HG03064 (cell line): ENCODE data around the gene SPECC1.
"Not testable (repeated sequence)": the region's sequence is repeated elsewhere in the genome, so short reads cannot be mapped to it uniquely, and the experiment has no call there.

ENCODE experiments used
- ATAC-seq: cut with Tn5 transposase; IDR thresholded peaks from one replicate; pipeline ENCODE4 v1.9.1; 2021; ENCODE audit warnings: low read depth; ENCODE audit not compliant: unreplicated experiment

SPECC1 gene

DNA sequence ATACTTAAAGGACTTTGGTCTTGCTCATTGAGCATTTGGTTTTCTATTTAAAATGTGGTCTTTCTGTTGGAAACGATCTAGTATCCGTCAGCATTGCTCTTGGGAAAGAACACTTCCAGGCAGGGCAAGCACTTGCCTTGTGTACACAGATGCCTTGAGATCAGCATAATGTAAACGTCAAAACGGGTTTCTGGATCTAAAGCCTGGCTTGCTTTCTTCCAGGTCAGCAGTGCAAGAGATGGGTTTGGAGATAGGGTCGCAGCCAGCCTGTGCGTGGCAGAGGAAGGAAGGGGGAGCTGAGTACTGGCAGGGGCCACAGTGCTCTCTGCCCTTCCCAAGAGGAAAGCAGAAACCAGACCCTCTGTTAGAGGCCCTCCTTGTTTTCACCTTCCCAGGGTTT, 282.7 kb downstream of the SPECC1 start:
- ATAC-seq: no peak

DNA sequence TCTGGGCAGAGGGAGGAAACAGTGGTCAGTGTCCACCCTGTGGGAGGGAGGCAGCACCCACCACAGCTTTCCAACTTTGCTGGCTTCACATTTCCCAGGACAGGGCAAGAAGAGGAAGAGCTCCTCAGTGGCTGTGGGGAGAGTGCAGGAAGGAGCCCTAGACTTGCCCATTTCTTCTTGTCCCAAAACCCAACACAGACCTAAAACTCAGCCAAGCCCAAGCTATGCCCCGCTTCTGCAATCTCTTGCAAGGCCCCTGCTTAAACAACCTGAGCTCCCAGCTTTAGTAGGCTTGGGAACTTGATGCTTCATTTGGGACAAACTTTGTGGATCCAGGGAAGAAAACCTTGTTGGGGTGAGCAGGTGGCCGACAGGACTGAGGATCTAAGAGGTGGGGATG, 284.3 kb downstream of the SPECC1 start:
- ATAC-seq: no peak

DNA sequence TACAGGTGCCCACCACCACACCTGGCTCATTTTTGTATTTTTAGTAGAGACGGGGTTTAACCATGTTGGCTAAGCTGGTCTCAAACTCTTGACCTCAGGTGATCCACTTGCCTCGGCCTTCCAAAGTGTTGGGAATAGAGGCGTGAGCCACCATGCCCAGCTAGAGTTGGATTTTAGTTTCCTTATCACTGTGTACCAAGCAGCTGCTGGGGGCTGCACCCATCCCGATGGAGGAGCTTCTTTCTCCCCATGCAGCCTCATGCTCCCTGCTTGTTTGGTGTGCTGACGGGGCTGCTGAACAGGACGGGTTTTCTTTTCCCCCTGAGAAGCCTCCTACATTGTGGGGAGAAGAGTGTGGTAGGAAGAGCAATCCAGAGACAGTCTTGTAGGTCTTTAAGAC, 285.0 kb downstream of the SPECC1 start:
- no peak for ATAC-seq

DNA sequence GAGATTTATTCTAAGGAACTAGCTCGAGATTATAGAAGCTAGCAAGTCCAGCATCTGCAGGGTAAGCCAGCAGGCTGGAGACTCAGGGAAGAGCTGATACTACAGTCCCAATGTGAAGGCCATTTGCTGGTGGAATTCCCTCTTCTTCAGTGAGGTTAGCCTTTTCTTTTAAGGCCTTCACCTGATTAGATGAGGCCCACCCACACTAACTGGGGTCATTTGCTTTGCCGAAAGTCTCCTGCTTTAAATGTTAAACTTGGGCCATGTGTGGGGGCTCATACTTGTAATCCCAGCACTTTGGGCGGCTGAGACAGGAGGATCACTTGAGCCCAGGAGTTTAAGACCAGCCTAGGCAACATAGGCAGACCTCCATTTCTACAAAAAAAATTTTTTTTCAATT, 289.9 kb downstream of the SPECC1 start:
- ATAC-seq: no peak

DNA sequence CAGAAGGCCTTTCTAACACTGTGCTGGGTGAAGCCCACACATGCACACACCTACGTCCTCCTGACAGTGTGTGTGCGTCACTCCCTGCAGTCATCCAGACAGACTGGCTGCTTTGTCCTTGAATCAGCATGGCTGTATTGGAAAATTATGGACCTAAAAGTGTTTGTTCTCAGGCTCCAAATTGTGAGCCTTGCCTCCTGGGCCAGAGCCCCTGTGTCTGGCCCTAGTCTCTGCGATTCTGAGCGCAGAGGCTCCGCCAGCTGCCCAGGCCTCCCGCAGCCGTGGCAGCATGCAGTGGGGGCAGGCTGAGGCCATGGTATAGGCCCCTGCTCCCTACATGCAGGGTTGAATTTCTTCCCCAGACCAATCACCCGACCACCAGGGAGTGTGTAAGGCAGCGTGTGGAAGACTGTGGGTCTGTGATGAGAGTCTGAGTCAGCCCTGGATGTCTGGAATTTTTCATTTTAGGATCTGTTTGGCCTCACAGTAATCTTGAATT, 291.3 kb downstream of the SPECC1 start:
- no peak for ATAC-seq

DNA sequence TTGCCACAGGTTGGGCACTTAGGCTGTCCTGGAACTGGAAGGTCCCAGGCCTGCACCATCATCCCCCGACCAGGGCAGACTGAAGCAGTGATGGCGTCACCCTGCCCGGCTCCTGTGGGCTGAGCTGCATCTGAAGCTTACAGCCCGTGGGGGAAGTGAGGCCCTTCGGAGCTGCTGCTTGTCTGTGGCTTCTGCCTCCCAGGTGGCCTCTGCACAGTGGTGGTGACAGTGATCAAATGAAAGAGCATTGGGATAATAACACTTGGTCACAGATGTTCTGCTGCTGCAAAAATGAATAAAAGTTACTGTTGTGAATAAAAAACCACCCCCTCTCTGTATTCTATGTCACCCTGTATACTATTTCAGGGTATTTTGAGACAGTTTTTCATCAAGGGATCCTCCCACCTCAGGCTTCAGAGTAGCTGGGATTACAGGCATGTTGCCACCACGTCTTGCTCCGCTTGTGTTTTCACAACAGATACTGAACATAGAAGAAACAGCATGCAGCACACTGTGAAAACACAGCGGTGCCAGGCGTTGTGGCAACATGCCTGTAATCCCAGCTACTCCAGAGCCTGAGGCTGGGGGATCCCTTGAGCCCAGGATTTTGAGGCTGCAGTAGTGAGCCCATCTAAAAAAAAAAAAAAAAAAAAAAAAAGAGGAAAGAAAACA, 293.2 kb downstream of the SPECC1 start:
- ATAC-seq: no peak

DNA sequence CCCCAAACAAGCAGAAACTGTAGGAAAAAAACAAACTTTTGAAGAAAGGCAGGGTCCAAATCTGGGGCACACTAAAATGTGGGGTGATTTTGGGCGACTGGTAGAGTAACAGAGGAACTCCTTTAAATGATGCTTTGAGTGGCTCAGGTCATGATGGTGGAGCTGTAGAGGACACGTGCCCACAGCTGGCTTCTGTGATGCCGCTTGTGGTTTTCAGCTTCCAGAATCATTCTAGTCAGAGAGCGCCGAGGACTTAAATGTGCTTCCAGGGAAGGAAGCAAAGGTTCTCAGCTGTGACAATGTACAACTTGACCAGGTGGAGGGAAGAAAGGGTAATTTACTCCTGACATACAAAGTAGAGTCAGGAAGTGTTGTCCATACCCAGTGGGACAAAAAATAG, 295.8 kb downstream of the SPECC1 start:
- ATAC-seq: no peak

DNA sequence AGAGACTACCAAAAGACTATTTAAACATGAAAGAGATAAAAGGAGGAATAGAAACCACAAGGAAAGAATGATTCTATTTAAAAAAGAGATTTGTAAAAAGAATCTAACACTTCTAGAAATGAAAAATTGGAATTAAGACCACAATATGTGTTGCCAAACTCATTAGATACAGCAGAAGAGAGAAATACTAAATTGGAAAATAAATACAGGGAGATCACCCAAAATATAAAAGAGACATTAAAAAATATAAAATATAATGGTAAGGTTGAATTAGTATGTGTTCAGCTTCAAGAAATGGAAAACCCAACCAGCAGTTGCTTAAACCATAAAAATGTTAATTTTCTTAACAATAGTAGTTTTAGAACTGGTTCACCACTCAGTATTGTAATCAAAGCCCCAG, 297.8 kb downstream of the SPECC1 start:
- ATAC-seq: no peak

DNA sequence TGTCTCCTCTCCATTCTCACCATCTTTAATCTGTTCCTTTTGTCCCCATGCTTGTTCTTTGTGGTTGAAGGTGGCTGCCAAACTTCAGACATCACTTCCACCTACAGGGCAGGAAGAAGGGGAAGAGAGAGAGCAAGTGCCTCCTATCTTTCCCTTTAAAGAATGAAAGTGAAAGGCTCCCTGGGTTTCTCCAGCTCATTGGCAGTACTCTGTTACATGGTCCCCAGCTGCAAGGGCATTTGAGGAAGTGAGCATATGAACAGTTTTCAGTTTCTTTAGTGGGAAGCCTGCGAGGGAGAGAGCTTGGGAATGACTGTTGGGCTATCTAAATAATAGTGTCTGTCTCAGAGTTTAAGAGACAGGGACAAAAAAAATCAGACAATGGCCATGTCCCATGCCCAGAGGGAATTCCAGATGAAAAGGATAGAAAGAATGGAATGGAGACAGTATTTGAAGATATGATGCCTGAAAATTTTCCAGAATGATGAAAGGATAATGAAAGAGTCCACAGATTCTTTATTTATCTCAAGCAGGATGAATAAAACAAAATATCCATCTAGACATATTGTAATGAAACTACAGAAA, 298.3 kb downstream of the SPECC1 start:
- no peak for ATAC-seq

DNA sequence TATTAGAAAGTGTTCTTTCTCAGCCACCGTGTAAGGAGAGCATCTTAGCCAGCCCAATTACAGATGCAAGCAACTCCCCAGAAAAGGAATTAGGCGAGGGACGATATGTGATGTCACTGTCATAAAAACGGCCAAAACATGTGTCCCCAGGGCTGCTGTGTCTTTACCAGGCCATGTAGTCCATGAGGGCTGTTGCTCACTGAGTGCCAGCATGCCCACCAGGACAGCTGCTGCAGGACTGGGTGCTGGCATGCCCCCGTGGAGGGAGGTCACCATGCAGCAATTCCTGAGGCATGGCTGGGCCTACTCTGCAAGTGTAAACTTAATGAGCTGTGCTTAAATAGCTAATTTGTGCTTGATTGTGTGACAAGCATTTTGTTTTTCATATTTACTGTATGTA, 301.3 kb downstream of the SPECC1 start:
- ATAC-seq: no peak

DNA sequence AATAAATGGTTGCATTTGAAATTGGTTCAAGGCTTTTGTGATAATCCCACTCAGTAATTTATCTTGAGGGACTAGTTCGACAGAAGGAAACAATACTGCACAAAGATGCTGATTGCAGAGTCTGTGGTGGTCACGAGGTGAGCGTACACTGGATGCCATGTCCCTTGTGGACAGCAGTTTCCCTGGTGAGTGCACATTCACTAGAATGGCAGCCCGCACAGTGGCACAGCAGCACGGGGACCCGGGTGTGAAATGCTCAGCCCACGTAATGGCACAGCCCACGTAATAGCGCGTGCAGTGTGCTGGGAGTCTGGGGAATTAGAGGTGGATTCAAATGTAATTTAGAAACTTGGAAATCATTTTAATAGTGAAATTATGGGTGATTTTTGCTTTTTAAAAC, 304.1 kb downstream of the SPECC1 start:
- no peak for ATAC-seq

DNA sequence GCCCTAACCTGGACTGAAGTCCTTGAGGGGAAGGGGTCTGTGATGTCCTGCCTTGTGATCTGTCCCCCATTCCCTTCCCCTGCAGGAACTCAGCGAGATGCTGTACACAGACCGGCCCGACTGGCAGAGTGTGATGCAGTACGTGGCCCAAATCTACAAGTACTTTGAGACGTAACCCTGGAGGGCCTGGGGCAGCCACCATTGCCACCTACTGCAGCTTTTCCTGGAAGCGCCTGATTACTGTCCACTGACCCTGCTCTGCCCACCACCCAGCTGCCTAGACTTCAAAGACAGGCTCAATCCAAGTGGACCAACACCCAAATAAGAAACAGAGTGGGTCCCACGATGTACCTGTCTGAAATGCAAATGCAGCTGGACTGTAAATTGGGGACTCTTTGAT, 304.7 kb downstream of the SPECC1 start:
- no peak for ATAC-seq

DNA sequence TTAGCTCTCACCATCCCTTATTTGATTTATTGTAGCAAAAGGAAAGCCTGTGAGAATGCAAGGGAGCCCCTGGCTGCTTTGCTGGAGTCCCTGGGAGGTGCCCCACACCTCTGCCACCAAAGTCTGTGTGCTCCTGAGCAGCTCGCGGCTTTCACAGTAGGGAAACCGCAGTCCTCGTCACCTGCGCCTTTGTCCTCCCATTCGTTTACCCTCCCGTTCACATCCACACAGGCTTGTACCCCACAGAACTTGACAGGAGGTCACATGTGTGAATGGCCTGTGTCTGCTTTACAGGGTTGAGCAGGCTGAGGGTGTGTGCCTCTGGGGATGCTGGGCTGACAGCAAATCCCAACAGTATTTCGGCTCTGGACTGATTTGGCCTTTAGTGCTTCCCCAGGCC, 305.7 kb downstream of the SPECC1 start:
- no peak for ATAC-seq

DNA sequence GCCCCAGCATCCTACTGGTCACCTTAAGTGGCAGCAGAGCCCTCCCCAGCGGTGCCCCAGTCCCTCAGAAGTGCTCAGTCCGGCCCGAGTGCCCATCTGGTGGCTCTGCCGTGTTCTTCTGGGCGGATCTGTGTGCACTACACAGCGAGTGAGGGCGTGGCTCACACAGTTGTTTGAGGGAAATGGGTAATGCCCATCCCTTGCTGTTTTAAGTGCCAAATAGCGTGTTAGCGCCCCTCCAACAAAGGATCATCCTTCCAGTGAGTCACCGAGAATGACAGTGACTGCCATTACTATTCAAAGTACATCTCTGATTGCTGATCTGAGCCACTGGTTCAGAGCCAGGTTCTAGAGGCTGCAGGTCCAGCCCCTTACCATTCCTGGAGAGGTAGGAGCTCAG, 306.2 kb downstream of the SPECC1 start:
- no peak for ATAC-seq

DNA sequence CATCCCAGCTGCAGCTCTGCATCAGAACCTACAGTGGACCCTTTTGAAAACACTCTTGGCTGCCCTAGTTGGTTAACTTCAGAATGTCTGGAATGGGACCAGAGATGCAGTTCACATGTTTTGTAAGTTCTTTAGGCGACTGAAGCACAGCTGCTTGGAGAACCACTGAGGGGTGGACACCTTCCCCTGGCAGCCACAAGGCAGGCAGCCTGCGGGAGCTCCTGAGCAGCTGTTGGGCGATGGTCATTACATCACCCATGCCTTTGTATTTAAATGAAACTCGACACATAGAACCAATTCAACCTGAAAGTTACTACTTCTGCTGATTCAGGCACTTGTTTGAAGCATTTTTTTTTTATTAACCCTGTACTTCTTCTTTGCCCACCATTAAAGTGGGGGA, 306.7 kb downstream of the SPECC1 start:
- no peak for ATAC-seq

DNA sequence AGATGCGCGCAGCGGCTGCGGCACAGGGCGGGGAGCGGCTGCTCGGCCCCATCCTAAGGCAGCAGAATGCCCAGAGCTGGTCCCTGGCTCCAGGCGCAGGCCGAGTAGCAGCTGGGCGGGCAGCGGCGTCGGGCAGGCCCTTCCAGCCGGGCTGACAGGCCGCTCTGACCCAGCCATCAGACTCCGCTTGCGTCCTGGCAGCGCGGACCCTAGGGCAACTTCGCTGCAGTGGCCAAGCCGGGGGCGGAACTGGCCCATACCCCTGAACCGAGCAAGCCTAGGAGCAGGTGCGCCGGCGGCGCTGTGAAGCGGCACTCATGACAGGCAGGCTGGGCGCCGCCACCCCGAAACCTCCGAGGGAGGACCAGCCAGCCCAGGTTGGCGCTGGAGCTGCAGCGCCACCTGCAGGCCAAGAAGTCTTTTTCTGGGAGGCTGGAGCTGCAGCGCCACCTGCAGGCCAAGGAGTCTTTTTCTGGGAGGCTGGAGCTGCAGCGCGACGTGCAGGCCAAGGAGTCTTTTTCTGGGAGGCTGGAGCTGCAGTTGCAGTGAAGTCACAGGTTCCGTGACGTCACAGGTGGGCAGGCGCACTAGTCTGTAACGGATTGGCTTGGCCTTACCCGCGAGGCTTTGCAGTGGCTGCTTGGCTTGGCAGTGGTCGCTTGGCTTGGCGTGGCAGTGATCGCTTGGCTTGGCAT, 311.5 kb downstream of the SPECC1 start:
- peak; percentile 65 for ATAC-seq

DNA sequence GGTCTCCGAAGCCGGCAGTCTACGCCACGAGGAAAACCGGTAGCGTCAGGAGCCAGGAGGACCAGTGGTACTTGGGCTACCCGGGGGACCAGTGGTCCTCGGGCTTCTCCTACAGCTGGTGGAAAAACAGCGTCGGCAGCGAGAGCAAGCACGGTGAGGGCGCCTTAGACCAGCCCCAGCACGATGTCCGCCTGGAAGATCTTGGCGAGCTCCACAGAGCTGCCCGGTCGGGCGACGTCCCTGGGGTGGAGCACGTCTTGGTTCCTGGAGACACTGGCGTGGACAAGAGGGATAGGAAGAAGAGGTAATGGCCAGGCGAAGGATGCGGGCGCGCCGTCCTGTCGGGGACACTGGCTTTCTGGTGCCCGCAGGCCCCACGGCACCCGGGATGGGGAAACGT, 312.2 kb downstream of the SPECC1 start:
- ATAC-seq: not testable (repeated sequence)

DNA sequence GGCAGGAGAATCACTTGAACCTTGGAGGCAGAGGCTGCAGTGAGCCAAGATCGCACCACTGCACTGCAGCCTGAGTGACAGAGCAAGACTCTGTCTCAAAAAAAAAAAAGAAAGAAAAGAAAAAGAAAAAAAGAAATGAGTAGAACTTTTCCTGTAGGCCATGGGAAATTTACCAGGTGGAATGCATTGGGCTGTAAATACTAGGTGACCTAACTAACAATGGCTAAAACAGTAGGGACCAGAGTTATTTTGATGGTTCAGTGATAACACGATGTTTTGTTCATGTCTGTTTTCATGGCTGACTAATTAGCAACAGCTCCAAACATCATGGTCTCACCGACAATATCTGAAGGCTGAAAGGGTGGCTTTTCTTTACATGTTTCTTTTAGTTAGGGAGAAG, 318.6 kb downstream of the SPECC1 start:
- not testable (repeated sequence) for ATAC-seq

DNA sequence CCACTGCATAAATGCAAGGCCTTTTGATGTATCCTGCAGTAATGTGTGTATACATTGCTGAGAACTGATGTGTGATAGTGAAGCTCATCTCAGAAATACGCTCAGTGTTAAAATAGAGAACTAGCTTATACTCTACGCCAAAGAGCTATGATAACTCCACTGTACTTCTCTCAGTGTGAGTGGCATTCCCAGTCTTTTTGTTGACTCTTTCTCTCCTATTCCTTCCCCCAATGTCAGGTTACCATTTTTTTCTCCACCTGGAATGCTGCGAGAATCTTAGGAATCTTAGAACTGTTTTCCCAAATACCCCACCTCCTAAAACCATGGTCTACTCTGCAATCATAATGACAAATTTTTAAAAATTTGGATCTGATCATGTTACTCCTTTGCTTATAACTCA, 342.2 kb downstream of the SPECC1 start:
- not testable (repeated sequence) for ATAC-seq

DNA sequence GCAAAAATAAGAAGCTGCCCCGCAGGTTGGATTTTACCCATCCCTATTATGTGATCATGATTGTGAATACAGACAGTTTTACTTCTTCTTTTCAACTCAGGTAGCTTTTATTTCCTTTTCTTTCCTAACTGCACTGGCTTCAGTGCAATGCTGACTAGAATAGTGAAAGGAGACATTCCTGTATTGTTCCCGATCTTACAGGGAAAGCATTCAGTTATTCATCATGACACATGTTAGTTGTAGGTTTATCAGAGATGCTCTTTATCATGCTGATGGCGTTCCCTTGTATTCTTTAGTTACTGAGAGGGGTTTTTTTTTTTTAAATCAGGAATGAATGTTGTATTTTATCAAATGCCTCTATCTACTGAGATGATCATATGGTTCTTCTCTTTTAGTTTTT, 343.4 kb downstream of the SPECC1 start:
- ATAC-seq: not testable (repeated sequence)

DNA sequence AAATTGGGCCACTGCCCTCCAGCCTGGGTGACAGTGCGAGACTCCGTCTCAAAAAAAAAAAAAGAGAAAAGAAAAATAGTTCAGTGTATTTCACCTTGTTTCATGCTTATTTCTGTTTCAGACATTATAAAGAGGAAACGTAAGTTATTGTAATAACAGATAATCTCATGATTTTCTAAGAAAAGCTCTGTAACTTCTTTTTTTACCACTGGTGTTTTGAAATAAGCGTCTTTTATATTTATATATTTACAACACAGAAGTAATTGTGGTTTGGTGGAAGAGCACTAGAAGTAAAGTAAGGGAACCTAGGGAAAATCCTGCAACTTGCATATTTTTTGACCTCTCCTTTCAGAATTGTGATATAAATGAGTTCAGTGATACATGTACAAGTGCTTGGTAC, 354.7 kb downstream of the SPECC1 start:
- not testable (repeated sequence) for ATAC-seq
